ENCODE data around the gene S100A10. TPM values are rescaled to one million over a fixed set of nuclear protein-coding genes. Genes with fewer than 3 reads are reported as not detected.

Gene S100A10
- total RNA-seq, 1 donor from 2014 or later: 186 TPM

GRCh38 chr1:151995774-151996173 lies 2.1 kb upstream of the S100A10 start:
- Histone ChIP-seq H3K4me3 (no peak overlapping the region), H3K36me3 (no peaks in the 10 kb centered on the region), H3K27me3 (ENCODE audit: low read depth) (no peaks in the 10 kb centered on the region), H3K27ac (replicated peaks) (peak overlapping the region; percentile 98), H3K4me1 (peaks cover 46% of the 10 kb centered on the region), H3K9me3 (replicated peaks) (no peaks in the 10 kb centered on the region)
- TF ChIP-seq CTCF (IDR thresholded peaks at IDR 0.05; ENCODE audit: borderline replicate concordance): no peak
- intact Hi-C loops (cut with micrococcal nuclease): loop anchor here (2.0 kb wide), 1 partner anchor 61 kb away; no protein-coding TSS in a partner anchor
- DNase-seq: no peak

- DNase-seq: no peak
- intact Hi-C loops (cut with micrococcal nuclease): no loop called here
- H3K36me3 ChIP-seq: no peaks in the 10 kb centered on the region
- H3K27me3 ChIP-seq (ENCODE audit: low read depth): no peaks in the 10 kb centered on the region
- no peak for TF ChIP-seq CTCF (IDR thresholded peaks at IDR 0.05; ENCODE audit: borderline replicate concordance)
- no peaks in the 10 kb centered on the region for H3K9me3 ChIP-seq (replicated peaks)
- H3K27ac ChIP-seq (replicated peaks): peak overlapping the region; percentile 98
- H3K4me3 ChIP-seq: no peak overlapping the region
- peaks cover 54% of the 10 kb centered on the region for H3K4me1 ChIP-seq
Observed at GRCh38 chr1:151994956-151995355, 1.3 kb upstream of the S100A10 start.

- Histone ChIP-seq H3K9me3 (replicated peaks) (no peaks in the 10 kb centered on the region), H3K27me3 (ENCODE audit: low read depth) (no peaks in the 10 kb centered on the region), H3K4me3 (peak overlapping the region; percentile 94), H3K4me1 (peaks cover 72% of the 10 kb centered on the region), H3K36me3 (no peaks in the 10 kb centered on the region), H3K27ac (replicated peaks) (peak overlapping the region; percentile 98)
- peak; percentile 44 for DNase-seq
- no peak for TF ChIP-seq CTCF (IDR thresholded peaks at IDR 0.05; ENCODE audit: borderline replicate concordance)
- intact Hi-C loops (cut with micrococcal nuclease): no loop called here
Observed at GRCh38 chr1:151993084-151993733, 450 bp downstream of the S100A10 start.

GRCh38 chr1:151992303-151993083 lies 1.2 kb downstream of the S100A10 start:
- TF ChIP-seq CTCF (IDR thresholded peaks at IDR 0.05; ENCODE audit: borderline replicate concordance): no peak
- DNase-seq: peak; percentile 81
- Histone ChIP-seq H3K9me3 (replicated peaks) (no peaks in the 10 kb centered on the region), H3K36me3 (no peaks in the 10 kb centered on the region), H3K27ac (replicated peaks) (peak overlapping the region; percentile 98), H3K4me1 (peaks cover 79% of the 10 kb centered on the region), H3K27me3 (ENCODE audit: low read depth) (no peaks in the 10 kb centered on the region), H3K4me3 (peak overlapping the region; percentile 94)
- intact Hi-C loops (cut with micrococcal nuclease): no loop called here

GRCh38 chr1:151991663-151992302 lies 1.9 kb downstream of the S100A10 start:
- Histone ChIP-seq H3K36me3 (no peaks in the 10 kb centered on the region), H3K9me3 (replicated peaks) (no peaks in the 10 kb centered on the region), H3K4me1 (peaks cover 86% of the 10 kb centered on the region), H3K4me3 (peak overlapping the region; percentile 94), H3K27ac (replicated peaks) (peak overlapping the region; percentile 98), H3K27me3 (ENCODE audit: low read depth) (no peaks in the 10 kb centered on the region)
- TF ChIP-seq CTCF (IDR thresholded peaks at IDR 0.05; ENCODE audit: borderline replicate concordance): no peak
- intact Hi-C loops (cut with micrococcal nuclease): no loop called here
- no peak for DNase-seq
